ENCODE measurements around the gene KCNC3.
A peak's percentile ranks its signal among the peaks of the same experiment; 100 is the strongest.
"Not testable (repeated sequence)": the region's sequence is repeated elsewhere in the genome, so short reads cannot be mapped to it uniquely, and the experiment has no call there.

The KCNC3 gene

GRCh38 chr19:50361290-50362029 is 32.3 kb upstream of the KCNC3 start:
- in situ Hi-C loops (cut with MboI; ENCODE audit: low sequenced_read_pairs, unreplicated experiment): loop anchor here (25.0 kb wide), 1 partner anchor 426 kb away; the partner anchor contains the start of gene ACP4
- no peak for TF ChIP-seq CTCF (IDR thresholded peaks at IDR 0.05; ENCODE audit: borderline replicate concordance, control extremely low read depth, extremely low read depth, insufficient read depth, missing control alignments)
- DNase-seq (ENCODE audit: low spot score): peak; percentile 22

- no peak for DNase-seq (ENCODE audit: low spot score)
- no peak for TF ChIP-seq CTCF (IDR thresholded peaks at IDR 0.05; ENCODE audit: borderline replicate concordance, control extremely low read depth, extremely low read depth, insufficient read depth, missing control alignments)
- in situ Hi-C loops (cut with MboI; ENCODE audit: low sequenced_read_pairs, unreplicated experiment): loop anchor here (25.0 kb wide), 1 partner anchor 428 kb away; the partner anchor contains the start of gene ACP4
Measured at GRCh38 chr19:50359328-50359818, 30.2 kb upstream of the KCNC3 start.

- no peak for TF ChIP-seq CTCF (IDR thresholded peaks at IDR 0.05; ENCODE audit: borderline replicate concordance, control extremely low read depth, extremely low read depth, insufficient read depth, missing control alignments)
- in situ Hi-C loops (cut with MboI; ENCODE audit: low sequenced_read_pairs, unreplicated experiment): loop anchor here (25.0 kb wide), 1 partner anchor 429 kb away; the partner anchor contains the start of gene ACP4
- DNase-seq (ENCODE audit: low spot score): peak; percentile 90
Measured at GRCh38 chr19:50358483-50359327, 29.5 kb upstream of the KCNC3 start.

- TF ChIP-seq CTCF (IDR thresholded peaks at IDR 0.05; ENCODE audit: borderline replicate concordance, control extremely low read depth, extremely low read depth, insufficient read depth, missing control alignments): peak; percentile 78
- peak; percentile 74 for DNase-seq (ENCODE audit: low spot score)
- in situ Hi-C loops (cut with MboI; ENCODE audit: low sequenced_read_pairs, unreplicated experiment): loop anchor here (25.0 kb wide), 1 partner anchor 430 kb away; the partner anchor contains the start of gene ACP4
Measured at GRCh38 chr19:50357178-50358100, 28.3 kb upstream of the KCNC3 start.

- no peak for DNase-seq (ENCODE audit: low spot score)
- TF ChIP-seq CTCF (IDR thresholded peaks at IDR 0.05; ENCODE audit: borderline replicate concordance, control extremely low read depth, extremely low read depth, insufficient read depth, missing control alignments): no peak
- in situ Hi-C loops (cut with MboI; ENCODE audit: low sequenced_read_pairs, unreplicated experiment): loop anchor here (25.0 kb wide), 1 partner anchor 431 kb away; the partner anchor contains the start of gene ACP4
Measured at GRCh38 chr19:50356691-50357177, 27.6 kb upstream of the KCNC3 start.

- in situ Hi-C loops (cut with MboI; ENCODE audit: low sequenced_read_pairs, unreplicated experiment): loop anchor here (25.0 kb wide), 1 partner anchor 434 kb away; the partner anchor contains the start of gene ACP4
- not testable (repeated sequence) for DNase-seq (ENCODE audit: low spot score)
Measured at GRCh38 chr19:50353487-50353880, 24.3 kb upstream of the KCNC3 start.
